Activated CD8-positive, alpha-beta memory T cell treated with anti-CD3 and anti-CD28 coated beads, Interleukin-2, amount 50 U/mL, for 24 hours (primary cell): ENCODE measurements around the gene PRRG4.
"Not testable (repeated sequence)": the region's sequence is repeated elsewhere in the genome, so short reads cannot be mapped to it uniquely, and the experiment has no call there.

Experiments used
- DNase-seq: peaks from one replicate; pipeline ENCODE4 v3.0.0-alpha.2; 2020; ENCODE audit errors: extremely low read depth

Gene PRRG4

GRCh38 chr11:32885556-32885955 is 55.8 kb downstream of the PRRG4 start:
- DNase-seq: no peak

DNA sequence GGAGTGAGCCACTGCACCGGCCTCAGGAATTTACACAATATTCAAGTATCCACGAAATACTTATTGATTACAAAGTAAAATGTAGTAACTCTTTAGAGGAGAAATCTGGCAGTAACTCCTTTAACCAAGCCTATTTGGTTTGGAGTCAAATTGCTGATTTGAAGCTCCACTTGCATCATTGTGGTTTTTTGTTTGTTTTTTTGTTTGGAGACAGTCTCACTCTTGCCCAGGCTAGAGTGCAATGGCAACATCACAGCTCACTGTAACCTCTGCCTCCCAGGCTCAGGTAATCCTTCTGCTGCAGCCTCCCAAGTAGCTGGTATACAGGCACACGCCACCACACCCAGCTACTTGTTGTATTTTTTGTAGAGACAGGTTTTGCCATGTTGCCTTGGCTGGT is 56.5 kb downstream of the PRRG4 start:
- no peak for DNase-seq

DNA sequence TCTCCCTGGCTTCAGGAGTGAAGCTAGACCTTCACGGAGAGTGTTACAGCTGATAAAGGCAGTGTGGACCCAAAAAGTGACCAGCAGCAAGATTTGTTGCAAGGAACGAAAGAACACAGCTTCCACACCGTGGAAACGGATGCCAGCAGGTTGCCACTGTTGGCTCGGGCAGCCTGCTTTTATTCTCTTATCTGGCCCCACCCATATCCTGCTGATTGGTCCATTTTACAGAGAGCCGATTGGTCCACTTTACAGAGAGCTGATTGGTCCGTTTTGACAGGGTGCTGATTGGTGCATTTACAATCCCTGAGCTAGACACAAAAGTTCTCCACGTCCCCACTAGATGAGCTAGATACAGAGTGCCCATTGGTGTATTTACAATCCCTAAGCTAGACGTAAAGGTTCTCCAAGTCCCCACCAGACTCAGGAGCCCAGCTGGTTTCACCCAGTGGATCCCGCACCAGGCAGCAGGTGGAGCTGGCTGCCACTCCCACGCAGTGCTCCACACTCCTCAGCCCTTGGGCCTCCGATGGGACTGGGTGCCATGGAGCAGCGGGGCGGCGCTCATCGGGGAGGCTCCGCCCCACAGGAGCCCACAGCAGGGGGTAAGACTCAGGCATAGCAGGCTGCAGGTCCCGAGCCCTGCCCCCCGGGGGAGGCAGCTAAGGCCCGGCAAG is 58.1 kb downstream of the PRRG4 start:
- not testable (repeated sequence) for DNase-seq

- DNase-seq: not testable (repeated sequence)
These were observed 58.6 kb downstream of the PRRG4 start for GRCh38 chr11:32888384-32888710.

- no peak for DNase-seq
These were observed 59.1 kb downstream of the PRRG4 start for GRCh38 chr11:32888805-32889204.

DNA sequence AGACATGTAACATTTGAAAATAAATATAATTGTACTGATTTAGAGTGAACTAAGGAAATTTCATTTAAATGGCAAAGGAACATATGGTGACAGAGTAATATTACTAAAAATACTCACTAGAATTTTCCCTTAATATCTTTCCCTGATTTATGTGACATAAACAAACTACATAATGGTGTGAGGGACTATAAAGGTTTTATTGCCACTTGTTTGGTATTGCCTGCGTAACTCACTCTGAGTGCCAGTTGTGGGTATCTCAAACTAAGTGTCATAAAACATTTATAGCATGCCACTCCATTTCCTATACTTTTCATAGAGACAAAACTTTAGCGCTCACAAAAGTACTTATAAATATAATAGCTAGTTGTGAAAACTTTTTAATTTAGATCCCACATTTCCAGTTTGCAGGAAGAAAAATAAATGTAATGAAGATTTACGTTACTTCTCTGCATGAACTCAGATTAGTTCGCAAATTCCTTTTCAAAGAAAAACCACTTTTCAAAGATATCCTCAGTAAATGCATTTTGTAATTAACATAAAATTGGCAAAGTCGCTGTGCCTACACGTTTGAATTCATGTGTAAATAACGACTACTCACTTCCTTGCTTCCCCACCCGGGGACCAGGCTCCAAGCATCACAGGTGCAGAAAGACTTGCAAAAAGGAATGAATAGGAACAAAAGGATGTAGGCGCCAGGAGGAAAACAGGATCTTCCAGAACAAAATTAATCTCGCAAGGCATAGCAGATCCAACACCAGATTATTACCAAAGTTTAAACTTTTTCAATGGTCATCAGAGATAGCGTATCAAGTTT is 61.3 kb downstream of the PRRG4 start:
- DNase-seq: no peak

DNA sequence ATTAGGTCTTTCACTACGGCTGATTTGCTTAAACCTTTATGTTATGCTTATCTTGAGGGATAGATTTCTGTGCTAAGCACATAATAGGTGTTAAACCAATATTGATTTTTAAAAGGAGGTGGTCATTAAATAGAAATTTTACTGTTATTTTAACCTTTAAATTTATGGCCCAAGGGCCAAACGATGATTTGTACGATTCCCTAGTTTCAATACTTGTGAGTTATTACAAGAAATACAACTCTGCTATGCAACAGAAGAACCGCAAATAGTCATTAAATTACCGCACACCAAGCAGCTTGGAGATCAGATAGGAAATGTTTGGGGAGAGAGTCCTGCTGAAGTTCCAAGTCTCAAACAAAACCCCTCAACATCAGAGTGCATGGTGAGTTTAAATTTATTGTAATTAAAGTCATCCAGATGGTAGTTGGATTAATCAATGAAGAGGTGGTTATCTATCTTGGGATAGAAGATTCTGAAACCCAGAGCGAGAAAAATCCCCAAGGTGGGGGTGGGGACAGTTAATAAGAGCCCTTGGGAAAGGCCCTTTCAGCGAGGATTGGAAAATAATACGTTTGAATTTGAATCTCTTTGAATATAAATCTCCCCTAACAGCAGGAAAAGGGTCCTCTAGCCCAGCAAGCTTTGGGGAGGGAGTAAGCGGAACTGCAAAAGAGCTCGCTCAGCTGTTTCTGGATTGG is 62.1 kb downstream of the PRRG4 start:
- DNase-seq: no peak

DNA sequence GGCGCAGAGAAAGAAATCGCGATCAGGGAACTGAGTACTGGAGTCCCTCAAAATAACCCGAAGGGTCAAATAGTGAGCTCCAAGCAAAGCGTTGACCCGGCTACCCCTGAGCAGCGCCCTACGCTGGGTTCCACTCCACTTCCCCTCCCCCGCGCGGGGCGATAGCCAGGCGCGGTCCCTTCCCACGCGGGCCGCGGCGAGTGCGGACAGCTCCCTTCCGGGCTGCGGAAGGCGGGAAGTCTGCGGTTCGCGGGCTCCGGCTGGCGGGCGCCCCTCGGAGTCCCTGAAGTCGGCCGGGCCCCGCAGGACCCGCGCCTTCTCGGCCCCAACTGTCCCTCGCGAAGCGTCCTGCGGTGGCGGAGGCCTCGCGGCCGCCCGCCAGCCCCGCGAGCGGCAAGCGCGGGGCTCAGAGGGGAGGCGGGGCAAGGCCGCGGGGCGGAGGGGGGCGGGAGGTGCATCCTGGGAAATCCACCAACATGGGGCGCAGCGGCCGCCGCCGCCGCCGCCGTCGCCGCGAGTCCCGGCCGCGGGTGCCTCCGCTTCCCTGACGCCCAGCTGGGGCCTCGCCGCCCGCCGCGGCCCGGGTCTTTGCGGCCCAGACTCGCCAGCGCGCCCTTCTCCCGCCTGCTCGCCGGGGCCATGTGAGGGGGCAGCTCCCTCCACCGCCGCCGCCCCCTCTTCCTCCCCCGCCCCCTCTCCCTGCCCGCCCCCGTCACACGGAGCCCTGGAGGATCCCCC is 62.8 kb downstream of the PRRG4 start, which contains the start of gene QSER1:
Gene QSER1 (plus strand): TSS at position 457 of the 738 bp plus-strand sequence. CDS start 315 bp downstream, outside the sequence.
- peak; percentile 39 for DNase-seq

GRCh38 chr11:32893093-32893342 is 63.3 kb downstream of the PRRG4 start:
- no peak for DNase-seq

DNA sequence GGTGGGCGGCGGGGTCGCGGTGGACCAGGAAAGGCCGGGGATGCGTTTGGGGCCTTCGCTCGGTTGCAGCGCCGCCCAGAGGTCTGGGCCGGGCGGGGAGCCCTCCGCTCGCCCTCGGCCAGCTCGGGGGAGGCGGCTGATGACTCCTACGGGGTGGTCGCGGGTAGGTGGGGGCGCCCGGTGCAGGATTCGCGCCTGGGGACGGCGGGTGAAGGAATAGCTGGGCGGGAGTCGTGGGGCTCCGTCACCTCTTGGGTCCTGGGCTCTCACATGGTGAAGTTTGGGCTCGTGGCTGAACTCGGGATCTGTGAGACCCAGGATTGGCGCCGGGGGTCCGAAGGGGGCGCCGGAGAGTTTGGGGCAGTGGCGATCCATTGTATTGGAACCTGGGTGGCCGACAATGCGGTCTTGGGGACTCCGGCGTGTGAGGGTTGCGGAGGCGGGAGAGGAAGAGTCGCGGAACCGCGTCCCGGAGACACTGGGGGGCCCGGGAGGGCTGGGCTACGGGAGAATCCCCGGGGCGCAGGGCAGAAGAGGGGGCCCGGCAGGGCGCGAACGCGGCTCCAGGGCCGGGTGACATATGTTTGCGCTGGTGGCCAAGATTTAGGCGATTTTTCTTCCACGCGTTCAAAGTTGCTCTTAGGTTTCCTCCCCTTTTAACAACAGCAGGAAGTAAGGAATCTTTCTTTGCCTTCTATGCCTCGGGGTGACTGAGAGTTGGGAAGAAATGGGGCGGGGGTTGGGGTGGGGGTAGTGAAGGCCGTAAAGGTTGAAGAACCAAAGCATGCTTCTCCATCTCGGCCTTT is 63.8 kb downstream of the PRRG4 start:
- no peak for DNase-seq

- DNase-seq: no peak
These were observed 64.6 kb downstream of the PRRG4 start for GRCh38 chr11:32894149-32894827.

GRCh38 chr11:32894921-32895320 is 65.2 kb downstream of the PRRG4 start:
- no peak for DNase-seq

GRCh38 chr11:32895471-32895870 is 65.7 kb downstream of the PRRG4 start:
- DNase-seq: no peak

GRCh38 chr11:32897103-32897502 is 67.4 kb downstream of the PRRG4 start:
- DNase-seq: no peak

DNA sequence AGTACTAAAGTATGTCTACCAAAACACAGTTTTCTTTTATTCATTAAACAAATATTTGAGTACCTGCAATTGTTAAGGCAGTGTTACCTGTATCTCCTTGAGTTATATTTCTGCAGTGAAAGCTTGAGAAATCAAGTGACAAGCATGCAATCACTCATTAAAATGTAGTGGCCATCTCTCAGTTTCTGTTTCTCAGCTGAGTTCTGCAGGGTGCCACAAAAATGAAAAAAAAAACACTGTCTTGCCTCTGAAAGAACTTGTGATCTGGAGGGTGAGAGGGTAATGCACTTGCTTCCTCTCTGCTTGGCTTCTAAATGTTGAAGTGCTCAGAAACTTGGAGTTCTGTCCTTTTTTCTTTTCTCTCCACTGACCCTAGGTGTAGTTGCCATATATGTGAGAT is 69.7 kb downstream of the PRRG4 start:
- no peak for DNase-seq

- DNase-seq: no peak
These were observed 72.5 kb downstream of the PRRG4 start for GRCh38 chr11:32902089-32902665.

- DNase-seq: no peak
These were observed 75.4 kb downstream of the PRRG4 start for GRCh38 chr11:32905028-32905667.
